ENCODE data around the gene PAMR1.

DNA sequence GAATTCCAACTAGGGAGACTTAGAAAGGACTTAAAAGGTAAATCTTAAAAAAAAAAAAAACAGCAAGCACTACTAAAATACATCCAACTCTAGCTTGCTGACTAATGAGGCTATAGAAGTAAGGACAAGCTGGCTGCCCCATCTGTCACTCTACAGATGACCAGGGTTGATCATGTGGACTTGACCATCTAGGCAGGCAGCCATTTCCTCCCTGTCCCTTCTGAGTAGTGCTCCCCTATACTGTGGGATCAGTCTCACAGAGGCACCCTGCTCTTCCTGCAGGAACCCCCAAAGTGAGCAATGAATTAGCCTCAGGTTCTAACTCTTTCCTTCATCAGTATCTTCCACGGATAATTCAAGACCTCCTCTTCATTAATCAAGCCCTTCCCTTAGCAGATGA, 118.4 kb downstream of the PAMR1 start:
- TF ChIP-seq POLR2A (IDR thresholded peaks at IDR 0.05; ENCODE audit: low read length) = no peak
- TF ChIP-seq RARB (CRISPR knock-in tag; IDR thresholded peaks at IDR 0.05) = no peak
- TF ChIP-seq EP300 (IDR thresholded peaks at IDR 0.05) = no peak

Measured in A549 (cell line).